ENCODE data around the gene RAE1. TPM values are rescaled to one million over a fixed set of nuclear protein-coding genes. Genes with fewer than 3 reads are reported as not detected.

Gene RAE1
- total and polyA plus RNA-seq, 2 experiments from 2014 or later: 35.4 to 43.3 TPM

DNA sequence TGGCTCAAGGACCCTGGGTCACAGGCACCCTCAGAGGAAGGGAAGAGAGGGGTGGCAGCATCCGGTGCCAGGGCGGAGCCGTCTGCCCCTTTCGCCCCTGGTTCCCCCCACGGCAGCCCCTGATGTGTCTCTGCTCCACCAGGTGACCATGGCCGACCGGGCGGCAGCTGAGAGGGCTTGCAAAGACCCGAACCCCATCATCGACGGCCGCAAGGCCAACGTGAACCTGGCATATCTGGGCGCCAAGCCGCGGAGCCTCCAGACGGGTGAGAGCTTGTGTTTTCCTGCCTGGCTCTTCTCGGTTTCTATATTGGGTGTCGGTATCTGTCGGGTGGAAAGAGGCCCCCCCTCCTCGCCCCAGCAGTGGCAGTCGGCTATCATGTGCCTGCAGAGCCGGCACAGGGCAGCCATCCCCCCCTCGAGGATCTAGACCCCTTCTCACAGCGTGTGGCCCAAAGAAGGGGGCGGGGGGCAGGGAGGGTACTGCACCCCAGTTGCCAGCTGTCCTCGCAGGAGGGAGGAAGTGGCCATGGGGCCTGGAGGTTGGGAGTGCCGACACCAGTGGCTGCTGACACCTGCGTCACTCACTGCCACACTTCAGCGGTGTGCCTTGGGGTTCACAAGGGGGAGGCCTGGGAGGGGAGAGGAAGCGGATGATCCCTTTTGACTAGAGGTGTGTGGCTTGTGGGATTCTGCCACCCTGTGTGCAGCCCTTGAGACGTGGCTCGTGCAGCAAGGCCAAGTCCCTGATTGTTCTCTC is 41.6 kb downstream of the RAE1 start:
- Histone ChIP-seq H4K20me1 (replicated peaks; ENCODE audit: insufficient read depth) (peaks cover 23% of the 10 kb centered on the region), H3K27ac (ENCODE audit: low read depth) (no peak overlapping the region), H3K9me2 (ENCODE audit: insufficient read depth) (no peaks in the 10 kb centered on the region), H3K79me2 (replicated peaks; ENCODE audit: insufficient read depth) (peaks cover 55% of the 10 kb centered on the region), H3K4me1 (ENCODE audit: insufficient read depth) (peaks cover 2% of the 10 kb centered on the region; the same call in 1 of the 2 replicates), H3K4me3 (peak overlapping the region; percentile 74), H3F3A (replicated peaks; ENCODE audit: low read depth) (no peaks in the 10 kb centered on the region), H3K36me3 (ENCODE audit: insufficient read depth) (peaks cover 7% of the 10 kb centered on the region; the same call in 1 of the 2 replicates), H3K4me2 (peak overlapping the region; percentile 91), H3K27me3 (ENCODE audit: insufficient read depth) (no peaks in the 10 kb centered on the region; the same call in 1 of the 2 replicates), H2AFZ (no peak overlapping the region)
- H3K4me1 Mint-ChIP-seq: peaks cover 39% of the 10 kb centered on the region
- no peaks in the 10 kb centered on the region for H3K9me3 Mint-ChIP-seq
- H3K27me3 Mint-ChIP-seq (ENCODE audit: insufficient read depth, low read depth, poor library complexity): peaks cover 13% of the 10 kb centered on the region
- peak overlapping the region; percentile 92 for H3K4me3 Mint-ChIP-seq
- no peak overlapping the region; the same call in 1 of the 2 replicates for H3K27ac Mint-ChIP-seq
- ATAC-seq (no peak), DNase-seq (ENCODE audit: low spot score) (no peak)
- TF ChIP-seq, protein P1, sequence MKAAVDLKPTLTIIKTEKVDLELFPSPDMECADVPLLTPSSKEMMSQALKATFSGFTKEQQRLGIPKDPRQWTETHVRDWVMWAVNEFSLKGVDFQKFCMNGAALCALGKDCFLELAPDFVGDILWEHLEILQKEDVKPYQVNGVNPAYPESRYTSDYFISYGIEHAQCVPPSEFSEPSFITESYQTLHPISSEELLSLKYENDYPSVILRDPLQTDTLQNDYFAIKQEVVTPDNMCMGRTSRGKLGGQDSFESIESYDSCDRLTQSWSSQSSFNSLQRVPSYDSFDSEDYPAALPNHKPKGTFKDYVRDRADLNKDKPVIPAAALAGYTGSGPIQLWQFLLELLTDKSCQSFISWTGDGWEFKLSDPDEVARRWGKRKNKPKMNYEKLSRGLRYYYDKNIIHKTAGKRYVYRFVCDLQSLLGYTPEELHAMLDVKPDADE (IDR thresholded peaks at IDR 0.05): no peak
- TF ChIP-seq STAT1 (IDR thresholded peaks at IDR 0.05; ENCODE audit: unreplicated experiment) (no peak), NANOG (IDR thresholded peaks at IDR 0.05; ENCODE audit: borderline replicate concordance) (no peak), ZNF114 (CRISPR knock-in tag; IDR thresholded peaks at IDR 0.05) (no peak), EZH2phosphoT487 (IDR thresholded peaks at IDR 0.05; ENCODE audit: unreplicated experiment) (no peak), POLR2AphosphoS5 (IDR thresholded peaks at IDR 0.05; ENCODE audit: low read depth) (no peak), EZH2 (IDR thresholded peaks at IDR 0.05; ENCODE audit: low read depth, unreplicated experiment) (no peak)
- TF ChIP-seq, protein P2, sequence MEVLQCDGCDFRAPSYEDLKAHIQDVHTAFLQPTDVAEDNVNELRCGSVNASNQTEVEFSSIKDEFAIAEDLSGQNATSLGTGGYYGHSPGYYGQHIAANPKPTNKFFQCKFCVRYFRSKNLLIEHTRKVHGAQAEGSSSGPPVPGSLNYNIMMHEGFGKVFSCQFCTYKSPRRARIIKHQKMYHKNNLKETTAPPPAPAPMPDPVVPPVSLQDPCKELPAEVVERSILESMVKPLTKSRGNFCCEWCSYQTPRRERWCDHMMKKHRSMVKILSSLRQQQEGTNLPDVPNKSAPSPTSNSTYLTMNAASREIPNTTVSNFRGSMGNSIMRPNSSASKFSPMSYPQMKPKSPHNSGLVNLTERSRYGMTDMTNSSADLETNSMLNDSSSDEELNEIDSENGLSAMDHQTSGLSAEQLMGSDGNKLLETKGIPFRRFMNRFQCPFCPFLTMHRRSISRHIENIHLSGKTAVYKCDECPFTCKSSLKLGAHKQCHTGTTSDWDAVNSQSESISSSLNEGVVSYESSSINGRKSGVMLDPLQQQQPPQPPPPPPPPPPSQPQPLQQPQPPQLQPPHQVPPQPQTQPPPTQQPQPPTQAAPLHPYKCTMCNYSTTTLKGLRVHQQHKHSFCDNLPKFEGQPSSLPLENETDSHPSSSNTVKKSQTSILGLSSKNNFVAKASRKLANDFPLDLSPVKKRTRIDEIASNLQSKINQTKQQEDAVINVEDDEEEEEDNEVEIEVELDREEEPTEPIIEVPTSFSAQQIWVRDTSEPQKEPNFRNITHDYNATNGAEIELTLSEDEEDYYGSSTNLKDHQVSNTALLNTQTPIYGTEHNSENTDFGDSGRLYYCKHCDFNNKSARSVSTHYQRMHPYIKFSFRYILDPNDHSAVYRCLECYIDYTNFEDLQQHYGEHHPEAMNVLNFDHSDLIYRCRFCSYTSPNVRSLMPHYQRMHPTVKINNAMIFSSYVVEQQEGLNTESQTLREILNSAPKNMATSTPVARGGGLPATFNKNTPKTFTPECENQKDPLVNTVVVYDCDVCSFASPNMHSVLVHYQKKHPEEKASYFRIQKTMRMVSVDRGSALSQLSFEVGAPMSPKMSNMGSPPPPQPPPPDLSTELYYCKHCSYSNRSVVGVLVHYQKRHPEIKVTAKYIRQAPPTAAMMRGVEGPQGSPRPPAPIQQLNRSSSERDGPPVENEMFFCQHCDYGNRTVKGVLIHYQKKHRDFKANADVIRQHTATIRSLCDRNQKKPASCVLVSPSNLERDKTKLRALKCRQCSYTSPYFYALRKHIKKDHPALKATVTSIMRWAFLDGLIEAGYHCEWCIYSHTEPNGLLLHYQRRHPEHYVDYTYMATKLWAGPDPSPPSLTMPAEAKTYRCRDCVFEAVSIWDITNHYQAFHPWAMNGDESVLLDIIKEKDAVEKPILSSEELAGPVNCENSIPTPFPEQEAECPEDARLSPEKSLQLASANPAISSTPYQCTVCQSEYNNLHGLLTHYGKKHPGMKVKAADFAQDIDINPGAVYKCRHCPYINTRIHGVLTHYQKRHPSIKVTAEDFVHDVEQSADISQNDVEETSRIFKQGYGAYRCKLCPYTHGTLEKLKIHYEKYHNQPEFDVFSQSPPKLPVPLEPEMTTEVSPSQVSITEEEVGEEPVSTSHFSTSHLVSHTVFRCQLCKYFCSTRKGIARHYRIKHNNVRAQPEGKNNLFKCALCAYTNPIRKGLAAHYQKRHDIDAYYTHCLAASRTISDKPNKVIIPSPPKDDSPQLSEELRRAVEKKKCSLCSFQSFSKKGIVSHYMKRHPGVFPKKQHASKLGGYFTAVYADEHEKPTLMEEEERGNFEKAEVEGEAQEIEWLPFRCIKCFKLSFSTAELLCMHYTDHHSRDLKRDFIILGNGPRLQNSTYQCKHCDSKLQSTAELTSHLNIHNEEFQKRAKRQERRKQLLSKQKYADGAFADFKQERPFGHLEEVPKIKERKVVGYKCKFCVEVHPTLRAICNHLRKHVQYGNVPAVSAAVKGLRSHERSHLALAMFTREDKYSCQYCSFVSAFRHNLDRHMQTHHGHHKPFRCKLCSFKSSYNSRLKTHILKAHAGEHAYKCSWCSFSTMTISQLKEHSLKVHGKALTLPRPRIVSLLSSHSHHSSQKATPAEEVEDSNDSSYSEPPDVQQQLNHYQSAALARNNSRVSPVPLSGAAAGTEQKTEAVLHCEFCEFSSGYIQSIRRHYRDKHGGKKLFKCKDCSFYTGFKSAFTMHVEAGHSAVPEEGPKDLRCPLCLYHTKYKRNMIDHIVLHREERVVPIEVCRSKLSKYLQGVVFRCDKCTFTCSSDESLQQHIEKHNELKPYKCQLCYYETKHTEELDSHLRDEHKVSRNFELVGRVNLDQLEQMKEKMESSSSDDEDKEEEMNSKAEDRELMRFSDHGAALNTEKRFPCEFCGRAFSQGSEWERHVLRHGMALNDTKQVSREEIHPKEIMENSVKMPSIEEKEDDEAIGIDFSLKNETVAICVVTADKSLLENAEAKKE (CRISPR knock-in tag; IDR thresholded peaks at IDR 0.05): no peak
- H3K36me3 Mint-ChIP-seq (ENCODE audit: low read depth): peaks cover 47% of the 10 kb centered on the region
